ENCODE data around the gene DYNC1H1.

DYNC1H1 gene

GRCh38 chr14:102015045-102015685 lies 50.8 kb downstream of the DYNC1H1 start:
- no peak overlapping the region for H3K4me3 ChIP-seq (ENCODE audit: low read depth, low read length)
- in situ Hi-C loops (cut with HindIII; ENCODE audit: low sequenced_read_pairs): no loop called here
- TF ChIP-seq CTCF (IDR thresholded peaks at IDR 0.05; ENCODE audit: low read depth, low read length): no peak
- DNase-seq (ENCODE audit: low read depth, low spot score): no peak

GRCh38 chr14:102015771-102016170 lies 51.4 kb downstream of the DYNC1H1 start:
- no peak for DNase-seq (ENCODE audit: low read depth, low spot score)
- in situ Hi-C loops (cut with HindIII; ENCODE audit: low sequenced_read_pairs): no loop called here
- H3K4me3 ChIP-seq (ENCODE audit: low read depth, low read length): no peak overlapping the region
- no peak for TF ChIP-seq CTCF (IDR thresholded peaks at IDR 0.05; ENCODE audit: low read depth, low read length)

GRCh38 chr14:102016420-102017090 lies 52.2 kb downstream of the DYNC1H1 start:
- H3K4me3 ChIP-seq (ENCODE audit: low read depth, low read length): no peak overlapping the region
- in situ Hi-C loops (cut with HindIII; ENCODE audit: low sequenced_read_pairs): no loop called here
- no peak for DNase-seq (ENCODE audit: low read depth, low spot score)
- TF ChIP-seq CTCF (IDR thresholded peaks at IDR 0.05; ENCODE audit: low read depth, low read length): no peak

GRCh38 chr14:102018251-102018650 lies 53.9 kb downstream of the DYNC1H1 start:
- no peak for DNase-seq (ENCODE audit: low read depth, low spot score)
- no peak for TF ChIP-seq CTCF (IDR thresholded peaks at IDR 0.05; ENCODE audit: low read depth, low read length)
- H3K4me3 ChIP-seq (ENCODE audit: low read depth, low read length): no peak overlapping the region
- in situ Hi-C loops (cut with HindIII; ENCODE audit: low sequenced_read_pairs): no loop called here

- TF ChIP-seq CTCF (IDR thresholded peaks at IDR 0.05; ENCODE audit: low read depth, low read length): no peak
- H3K4me3 ChIP-seq (ENCODE audit: low read depth, low read length): no peak overlapping the region
- no peak for DNase-seq (ENCODE audit: low read depth, low spot score)
- in situ Hi-C loops (cut with HindIII; ENCODE audit: low sequenced_read_pairs): no loop called here
Observed at GRCh38 chr14:102019006-102019540, 54.7 kb downstream of the DYNC1H1 start.

GRCh38 chr14:102020058-102020971 lies 55.9 kb downstream of the DYNC1H1 start:
- no peak for TF ChIP-seq CTCF (IDR thresholded peaks at IDR 0.05; ENCODE audit: low read depth, low read length)
- in situ Hi-C loops (cut with HindIII; ENCODE audit: low sequenced_read_pairs): no loop called here
- H3K4me3 ChIP-seq (ENCODE audit: low read depth, low read length): no peak overlapping the region
- DNase-seq (ENCODE audit: low read depth, low spot score): peak; percentile 88

Measured in astrocyte of the spinal cord (primary cell).